Panc1 (cell line): ENCODE measurements around the gene TSPAN15. TPM values are rescaled to one million over a fixed set of nuclear protein-coding genes. Genes with fewer than 3 reads are reported as not detected.

Source experiments
- ATAC-seq: fragments of 200-7000 bp; cut with Tn5 transposase; 2 replicates; pipeline ENCODE4 v1.9.1; 2020; ENCODE audit warnings: mild to moderate bottlenecking, moderate library complexity
- BruUV-seq: library from RNA; stranded (reverse); fragments of 400-500 nt; replicated peaks from 2 replicates; lab custom pipeline; 2021; lab: Mats Ljungman, UMichigan
- CTCF ChIA-PET: fragments of 300-600 bp; sonication (Branson Sonifier 250); formaldehyde crosslinking; loops from one replicate; lab custom pipeline; 2022; ENCODE audit warnings: antibody characterized with exemption; lab: Charles Lee
- POLR2A ChIA-PET: fragments of 300-600 bp; sonication (Branson Sonifier 250); formaldehyde crosslinking; loops from one replicate; lab custom pipeline; 2022; ENCODE audit warnings: antibody characterized with exemption; lab: Charles Lee
- DNase-seq: peaks from one replicate; pipeline ENCODE4 v3.0.0-alpha.2; 2010; ENCODE audit warnings: low read depth, low spot score
- H3K27ac ChIP-seq: 2 replicates; pipeline ENCODE4 v1.5.1; 2011; ENCODE audit warnings: mild to moderate bottlenecking, low read length, inconsistent platforms
- H3K27me3 ChIP-seq: fragments of 200-500 bp; sonication (Bioruptor generic); 2 replicates; pipeline ENCODE4 v1.6.0; 2014; ENCODE audit warnings: low read length, inconsistent platforms; ENCODE audit not compliant: control insufficient read depth, insufficient read depth
- H3K36me3 ChIP-seq: fragments of 200-500 bp; sonication (Bioruptor generic); 2 replicates; pipeline ENCODE4 v1.5.1; 2014; ENCODE audit warnings: inconsistent platforms, mild to moderate bottlenecking, low read length, moderate library complexity; ENCODE audit not compliant: control insufficient read depth, insufficient read depth
- H3K4me1 ChIP-seq: 2 replicates; pipeline ENCODE4 v1.5.1; 2011; ENCODE audit warnings: inconsistent platforms, mild to moderate bottlenecking, low read length, moderate library complexity; ENCODE audit not compliant: control insufficient read depth, insufficient read depth
- H3K4me3 ChIP-seq, 2 experiments: 2 replicates each; pipeline ENCODE4 v1.5.1; 2011 to 2012; ENCODE audit warnings: low read depth in 2 of 2, low read length in 2 of 2, mild to moderate bottlenecking in 2 of 2, inconsistent platforms in 1 of 2, moderate library complexity in 1 of 2
- H3K9me3 ChIP-seq: fragments of 200-500 bp; sonication (Bioruptor generic); 2 replicates; pipeline ENCODE4 v1.5.1; 2014; ENCODE audit warnings: low read depth, mild to moderate bottlenecking, inconsistent platforms, low read length, moderate library complexity; ENCODE audit not compliant: control insufficient read depth, insufficient read depth
- POLR2AphosphoS5 ChIP-seq: IDR thresholded peaks from 2 replicates; pipeline ENCODE4 v1.6.1; 2012; ENCODE audit warnings: mild to moderate bottlenecking, low read depth, low read length, moderate library complexity
- SIN3A ChIP-seq: IDR thresholded peaks from 2 replicates; pipeline ENCODE4 v1.6.1; 2012; ENCODE audit warnings: low read depth, mild to moderate bottlenecking, low read length, moderate library complexity, borderline replicate concordance; ENCODE audit not compliant: insufficient read depth
- TCF7L2 ChIP-seq: IDR thresholded peaks from 2 replicates; pipeline ENCODE4 v1.6.1; 2011; ENCODE audit warnings: mild to moderate bottlenecking, low read depth, low read length, inconsistent platforms
- in situ Hi-C: cut with HindIII; loops from 2 replicates; pipeline ENCODE4 v1.10.0; 2016; ENCODE audit warnings: low sequenced_read_pairs, low pct_unique_long_range_greater_than_20kb
- intact Hi-C: fragments of 100-400 bp; cut with micrococcal nuclease; formaldehyde crosslinking; loops from one replicate; pipeline ENCODE4 v1.10.0; 2022; ENCODE audit not compliant: unreplicated experiment
- total RNA-seq: library from RNA; stranded (reverse); gene quantifications from one replicate; pipeline ENCODE4 v1.2.1, GENCODE V29; 2021; ENCODE audit not compliant: unreplicated experiment
- TF ChIP-seq, protein P1 (sequence below), 2 experiments: IDR thresholded peaks; 2 replicates each; pipeline ENCODE4 v1.6.1; 2011 to 2012; ENCODE audit warnings: low read depth in 2 of 2, control low read depth in 1 of 2, low read length in 1 of 2, mild to moderate bottlenecking in 1 of 2, moderate library complexity in 1 of 2; ENCODE audit not compliant: insufficient read depth in 1 of 2
- TF ChIP-seq, protein P2 (sequence below): fragments of 450-650 bp; IDR thresholded peaks from 2 replicates; pipeline ENCODE4 v1.5.1; 2017; ENCODE audit warnings: mild to moderate bottlenecking

Gene TSPAN15
- total RNA-seq, 1 experiment from 2014 or later, result 199 TPM

DNA sequence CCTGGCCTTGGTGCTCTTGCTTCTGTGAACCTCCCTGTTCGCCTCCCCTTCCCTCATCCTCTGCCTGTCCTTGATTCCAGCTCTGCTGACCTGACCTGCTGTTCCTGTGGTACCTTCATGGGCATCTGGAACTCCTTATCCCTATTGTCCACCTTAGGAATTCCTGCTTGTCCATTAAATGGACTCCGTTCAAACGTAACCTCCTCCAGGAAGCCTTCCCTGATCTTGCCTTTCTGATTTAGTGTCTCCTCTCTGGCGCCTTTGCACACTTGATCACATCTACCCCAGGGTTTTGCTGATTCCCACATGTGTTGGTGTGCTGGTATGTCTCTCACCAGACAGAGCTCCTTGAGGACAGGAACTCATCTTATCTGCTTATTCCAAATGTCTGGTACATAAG is 20.9 kb downstream of the TSPAN15 start:
- ChIA-PET CTCF (interaction anchor here (0.6 kb wide), 1 partner anchor 173 kb away, joined by 4 read pairs; no protein-coding TSS in a partner anchor), POLR2A (no interaction called here)
- in situ Hi-C loops (no loop called here), intact Hi-C loops (no loop called here)
- no peak for ATAC-seq
- Histone ChIP-seq H3K4me1 (peaks cover 58% of the 10 kb centered on the region), H3K36me3 (0 out of 2 replicates have a peak, but pooled peaks cover 3% of the 10 kb centered on the region), H3K9me3 (no peaks in the 10 kb centered on the region), H3K27ac (peak overlapping the region; percentile 42; the same call in 1 of the 2 replicates), H3K27me3 (no peaks in the 10 kb centered on the region), H3K4me3 (no peak overlapping the region)
- BruUV-seq, result no TSS peak
- DNase-seq, result no peak
- no peak for TF ChIP-seq TCF7L2

DNA sequence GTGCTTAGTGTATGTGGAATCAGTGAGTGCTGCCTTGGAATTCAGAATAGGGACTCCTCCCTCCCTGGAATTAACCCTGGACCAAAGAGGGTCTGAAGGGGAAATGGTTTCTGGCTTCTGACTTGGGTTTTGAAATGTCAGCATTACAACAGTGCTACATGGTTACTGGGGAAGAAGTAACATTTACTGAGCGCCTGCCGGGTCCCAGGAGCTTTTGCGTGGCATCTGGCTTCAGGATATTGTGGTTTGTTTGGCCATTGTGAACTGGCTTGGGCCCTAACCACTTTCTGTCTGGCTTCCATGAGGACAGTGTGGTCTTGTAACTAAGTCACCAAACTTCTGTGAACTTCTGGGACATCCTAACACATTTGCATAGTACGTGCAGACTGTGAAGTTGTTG is 21.3 kb downstream of the TSPAN15 start:
- no TSS peak for BruUV-seq

More for the DNA sequence above, 21.3 kb downstream of the TSPAN15 start:
- H3K9me3 ChIP-seq, result no peaks in the 10 kb centered on the region
- TF ChIP-seq POLR2AphosphoS5 (no peak), TCF7L2 (no peak), SIN3A (no peak)
- TF ChIP-seq, protein P1, sequence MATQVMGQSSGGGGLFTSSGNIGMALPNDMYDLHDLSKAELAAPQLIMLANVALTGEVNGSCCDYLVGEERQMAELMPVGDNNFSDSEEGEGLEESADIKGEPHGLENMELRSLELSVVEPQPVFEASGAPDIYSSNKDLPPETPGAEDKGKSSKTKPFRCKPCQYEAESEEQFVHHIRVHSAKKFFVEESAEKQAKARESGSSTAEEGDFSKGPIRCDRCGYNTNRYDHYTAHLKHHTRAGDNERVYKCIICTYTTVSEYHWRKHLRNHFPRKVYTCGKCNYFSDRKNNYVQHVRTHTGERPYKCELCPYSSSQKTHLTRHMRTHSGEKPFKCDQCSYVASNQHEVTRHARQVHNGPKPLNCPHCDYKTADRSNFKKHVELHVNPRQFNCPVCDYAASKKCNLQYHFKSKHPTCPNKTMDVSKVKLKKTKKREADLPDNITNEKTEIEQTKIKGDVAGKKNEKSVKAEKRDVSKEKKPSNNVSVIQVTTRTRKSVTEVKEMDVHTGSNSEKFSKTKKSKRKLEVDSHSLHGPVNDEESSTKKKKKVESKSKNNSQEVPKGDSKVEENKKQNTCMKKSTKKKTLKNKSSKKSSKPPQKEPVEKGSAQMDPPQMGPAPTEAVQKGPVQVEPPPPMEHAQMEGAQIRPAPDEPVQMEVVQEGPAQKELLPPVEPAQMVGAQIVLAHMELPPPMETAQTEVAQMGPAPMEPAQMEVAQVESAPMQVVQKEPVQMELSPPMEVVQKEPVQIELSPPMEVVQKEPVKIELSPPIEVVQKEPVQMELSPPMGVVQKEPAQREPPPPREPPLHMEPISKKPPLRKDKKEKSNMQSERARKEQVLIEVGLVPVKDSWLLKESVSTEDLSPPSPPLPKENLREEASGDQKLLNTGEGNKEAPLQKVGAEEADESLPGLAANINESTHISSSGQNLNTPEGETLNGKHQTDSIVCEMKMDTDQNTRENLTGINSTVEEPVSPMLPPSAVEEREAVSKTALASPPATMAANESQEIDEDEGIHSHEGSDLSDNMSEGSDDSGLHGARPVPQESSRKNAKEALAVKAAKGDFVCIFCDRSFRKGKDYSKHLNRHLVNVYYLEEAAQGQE (IDR thresholded peaks at IDR 0.05; ENCODE audit: insufficient read depth in 1 of 2, low read depth in 2 of 2, low read length in 1 of 2), result no peak
- TF ChIP-seq, protein P2, sequence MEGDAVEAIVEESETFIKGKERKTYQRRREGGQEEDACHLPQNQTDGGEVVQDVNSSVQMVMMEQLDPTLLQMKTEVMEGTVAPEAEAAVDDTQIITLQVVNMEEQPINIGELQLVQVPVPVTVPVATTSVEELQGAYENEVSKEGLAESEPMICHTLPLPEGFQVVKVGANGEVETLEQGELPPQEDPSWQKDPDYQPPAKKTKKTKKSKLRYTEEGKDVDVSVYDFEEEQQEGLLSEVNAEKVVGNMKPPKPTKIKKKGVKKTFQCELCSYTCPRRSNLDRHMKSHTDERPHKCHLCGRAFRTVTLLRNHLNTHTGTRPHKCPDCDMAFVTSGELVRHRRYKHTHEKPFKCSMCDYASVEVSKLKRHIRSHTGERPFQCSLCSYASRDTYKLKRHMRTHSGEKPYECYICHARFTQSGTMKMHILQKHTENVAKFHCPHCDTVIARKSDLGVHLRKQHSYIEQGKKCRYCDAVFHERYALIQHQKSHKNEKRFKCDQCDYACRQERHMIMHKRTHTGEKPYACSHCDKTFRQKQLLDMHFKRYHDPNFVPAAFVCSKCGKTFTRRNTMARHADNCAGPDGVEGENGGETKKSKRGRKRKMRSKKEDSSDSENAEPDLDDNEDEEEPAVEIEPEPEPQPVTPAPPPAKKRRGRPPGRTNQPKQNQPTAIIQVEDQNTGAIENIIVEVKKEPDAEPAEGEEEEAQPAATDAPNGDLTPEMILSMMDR, result no peak
- ATAC-seq, result no peak
- H3K4me1 ChIP-seq, result peaks cover 56% of the 10 kb centered on the region
- POLR2A ChIA-PET, result no interaction called here
- H3K36me3 ChIP-seq, result 0 out of 2 replicates have a peak, but pooled peaks cover 3% of the 10 kb centered on the region
- CTCF ChIA-PET, result no interaction called here
- intact Hi-C loops, result no loop called here
- DNase-seq, result no peak
- H3K27ac ChIP-seq, result peak overlapping the region; percentile 42; the same call in 1 of the 2 replicates
- no peaks in the 10 kb centered on the region for H3K27me3 ChIP-seq
- H3K4me3 ChIP-seq, result no peak overlapping the region
- in situ Hi-C loops, result no loop called here
